ENCODE data around the gene EVL.

GRCh38 chr14:100111931-100112704 lies 46.9 kb downstream of the EVL start:
- TF ChIP-seq, protein P1, sequence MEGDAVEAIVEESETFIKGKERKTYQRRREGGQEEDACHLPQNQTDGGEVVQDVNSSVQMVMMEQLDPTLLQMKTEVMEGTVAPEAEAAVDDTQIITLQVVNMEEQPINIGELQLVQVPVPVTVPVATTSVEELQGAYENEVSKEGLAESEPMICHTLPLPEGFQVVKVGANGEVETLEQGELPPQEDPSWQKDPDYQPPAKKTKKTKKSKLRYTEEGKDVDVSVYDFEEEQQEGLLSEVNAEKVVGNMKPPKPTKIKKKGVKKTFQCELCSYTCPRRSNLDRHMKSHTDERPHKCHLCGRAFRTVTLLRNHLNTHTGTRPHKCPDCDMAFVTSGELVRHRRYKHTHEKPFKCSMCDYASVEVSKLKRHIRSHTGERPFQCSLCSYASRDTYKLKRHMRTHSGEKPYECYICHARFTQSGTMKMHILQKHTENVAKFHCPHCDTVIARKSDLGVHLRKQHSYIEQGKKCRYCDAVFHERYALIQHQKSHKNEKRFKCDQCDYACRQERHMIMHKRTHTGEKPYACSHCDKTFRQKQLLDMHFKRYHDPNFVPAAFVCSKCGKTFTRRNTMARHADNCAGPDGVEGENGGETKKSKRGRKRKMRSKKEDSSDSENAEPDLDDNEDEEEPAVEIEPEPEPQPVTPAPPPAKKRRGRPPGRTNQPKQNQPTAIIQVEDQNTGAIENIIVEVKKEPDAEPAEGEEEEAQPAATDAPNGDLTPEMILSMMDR (IDR thresholded peaks at IDR 0.05) = no peak
- TF ChIP-seq CBX8 (IDR thresholded peaks at IDR 0.05) = no peak
- no peak for TF ChIP-seq JUNB (IDR thresholded peaks at IDR 0.05)
- no peak for TF ChIP-seq HMGXB4 (CRISPR knock-in tag; IDR thresholded peaks at IDR 0.05; ENCODE audit: borderline replicate concordance)
- TF ChIP-seq MYC (IDR thresholded peaks at IDR 0.05; ENCODE audit: borderline replicate concordance, low read length) = no peak
- TF ChIP-seq POLR2A (IDR thresholded peaks at IDR 0.05; ENCODE audit: low read length) = no peak
- TF ChIP-seq CEBPB (IDR thresholded peaks at IDR 0.05) = no peak
